ENCODE results near the gene KCNJ16.
"Not testable (repeated sequence)": the region's sequence is repeated elsewhere in the genome, so short reads cannot be mapped to it uniquely, and the experiment has no call there.

The KCNJ16 gene

DNA sequence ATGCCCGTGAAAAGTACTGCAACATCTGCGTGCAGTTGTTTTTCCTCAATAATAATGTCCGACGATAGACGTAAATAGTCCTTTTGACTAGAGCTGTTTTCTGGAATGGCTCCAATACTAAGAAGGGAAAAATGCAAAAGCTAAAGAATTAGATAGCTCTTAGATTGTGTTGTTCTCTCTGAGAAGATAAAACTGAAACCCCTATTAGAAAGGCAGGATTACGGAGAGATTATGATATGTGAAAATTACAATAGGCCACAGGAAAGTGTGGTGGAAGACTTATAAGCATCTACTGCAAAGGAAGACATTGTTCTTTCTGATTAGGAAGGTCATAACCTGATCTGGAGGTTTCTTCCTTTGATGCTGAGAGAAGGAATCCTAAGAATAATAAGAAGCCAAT lies 33.5 kb upstream of the KCNJ16 start:
- TF ChIP-seq POU2F2 (IDR thresholded peaks at IDR 0.05; ENCODE audit: low read depth, low read length) (no peak), POLR2AphosphoS5 (IDR thresholded peaks at IDR 0.05; ENCODE audit: low read depth, low read length) (no peak), POLR2A (IDR thresholded peaks at IDR 0.05; ENCODE audit: low read depth, low read length) (no peak), TAF1 (IDR thresholded peaks at IDR 0.05; ENCODE audit: low read depth, low read length) (no peak), SPI1 (IDR thresholded peaks at IDR 0.05; ENCODE audit: low read depth, low read length) (no peak), PAX5 (IDR thresholded peaks at IDR 0.05; ENCODE audit: insufficient read depth, low read length, severe bottlenecking) (no peak)
- no peak for FAIRE-seq
- DNase-seq (ENCODE audit: insufficient read length, low spot score), result no peak

DNA sequence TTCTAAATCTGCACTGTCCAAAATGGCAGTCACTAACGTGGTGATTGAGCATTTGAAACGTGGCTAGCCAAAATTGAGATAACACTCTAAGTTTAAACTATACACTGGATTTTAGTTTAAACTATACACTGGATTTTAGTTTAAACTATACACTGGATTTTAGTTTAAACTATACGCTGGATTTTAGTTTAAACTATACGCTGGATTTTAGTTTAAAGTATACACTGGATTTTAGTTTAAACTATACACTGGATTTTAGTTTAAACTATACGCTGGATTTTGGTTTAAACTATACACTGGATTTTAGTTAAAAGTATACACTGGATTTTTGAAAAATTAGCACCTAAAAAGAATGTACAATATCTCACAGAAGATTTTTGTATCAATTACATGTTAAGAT lies 29.2 kb upstream of the KCNJ16 start:
- FAIRE-seq; DNase-seq (ENCODE audit: insufficient read length, low spot score): not testable (repeated sequence)

DNA sequence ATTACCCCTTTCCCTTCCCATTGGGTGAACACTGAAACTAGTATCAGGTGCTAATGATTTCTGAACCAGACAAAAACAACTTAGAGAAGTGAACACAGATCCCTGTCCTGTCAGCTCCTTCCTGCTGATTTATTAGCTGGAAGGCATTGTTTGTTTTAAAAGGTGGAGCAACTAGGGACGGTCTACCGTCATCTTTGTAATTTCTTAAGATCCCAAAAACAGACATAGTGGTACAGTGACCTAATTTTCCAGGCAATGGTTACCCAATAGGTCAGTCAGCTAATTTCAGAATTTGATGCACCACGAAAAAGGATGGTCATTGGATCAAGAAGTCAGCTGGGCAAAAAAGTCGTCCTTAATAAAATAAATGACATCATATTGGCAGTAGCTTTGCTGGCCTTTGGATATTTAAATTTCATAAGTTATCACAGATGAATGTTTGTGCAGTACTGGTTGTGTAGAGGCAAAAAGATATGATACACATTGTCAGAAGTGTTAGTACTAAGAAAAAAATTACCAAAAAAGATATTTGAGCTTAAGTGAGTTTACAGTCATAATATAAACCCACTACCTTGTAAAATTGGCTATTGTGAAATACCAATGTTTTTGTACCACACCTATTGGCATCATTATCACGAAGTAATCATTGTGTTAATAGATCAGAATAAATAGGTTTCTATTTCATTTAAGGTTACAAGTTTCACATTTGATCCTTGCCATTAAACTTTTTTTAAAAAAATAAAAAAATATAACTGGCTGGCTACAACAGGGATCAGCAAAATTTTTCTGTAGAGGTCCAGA lies 27.2 kb upstream of the KCNJ16 start:
- FAIRE-seq, result no peak
- DNase-seq (ENCODE audit: insufficient read length, low spot score), result no peak
- TF ChIP-seq TAF1 (IDR thresholded peaks at IDR 0.05; ENCODE audit: low read depth, low read length) (no peak), POLR2AphosphoS5 (IDR thresholded peaks at IDR 0.05; ENCODE audit: low read depth, low read length) (no peak), SPI1 (IDR thresholded peaks at IDR 0.05; ENCODE audit: low read depth, low read length) (no peak), POLR2A (IDR thresholded peaks at IDR 0.05; ENCODE audit: low read depth, low read length) (no peak), PAX5 (IDR thresholded peaks at IDR 0.05; ENCODE audit: insufficient read depth, low read length, severe bottlenecking) (no peak), POU2F2 (IDR thresholded peaks at IDR 0.05; ENCODE audit: low read depth, low read length) (no peak)

DNA sequence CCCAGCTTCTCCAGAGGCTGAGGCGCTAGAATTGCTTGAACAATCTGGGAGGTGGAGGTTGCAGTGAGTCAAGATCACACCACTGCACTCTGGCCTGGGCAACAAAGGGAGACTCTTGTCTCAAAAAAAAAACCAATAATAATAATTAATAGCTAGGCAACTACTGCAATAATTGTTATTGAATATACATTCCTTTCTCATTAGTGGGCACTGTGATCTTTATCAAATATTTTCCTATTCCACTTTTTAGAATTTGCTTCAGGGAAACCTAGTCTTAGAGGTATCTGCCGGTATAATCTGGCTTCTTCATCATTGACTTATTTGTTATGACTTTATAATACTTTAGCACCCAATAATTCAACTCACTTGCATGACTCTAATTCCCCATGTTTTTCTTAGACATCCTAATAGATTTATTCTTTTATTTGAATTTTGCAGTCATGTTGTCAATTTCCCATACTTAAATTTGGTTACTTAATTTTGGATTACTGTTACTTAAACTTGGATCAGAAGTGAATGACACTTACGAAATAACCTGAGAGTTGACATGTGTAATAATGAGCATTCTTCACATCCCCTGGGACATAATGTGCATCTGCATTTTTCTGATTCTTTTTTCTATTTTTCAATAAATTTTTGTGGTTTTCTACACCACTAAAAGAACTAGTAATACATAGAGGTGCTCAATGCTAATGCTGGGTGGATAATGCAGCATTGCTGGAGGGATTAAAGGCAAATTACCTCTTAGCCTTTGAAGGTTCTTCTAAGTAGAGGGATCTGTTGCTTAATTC lies 25.0 kb upstream of the KCNJ16 start:
- DNase-seq (ENCODE audit: insufficient read length, low spot score) (no peak), FAIRE-seq (no peak)
- TF ChIP-seq PAX5 (IDR thresholded peaks at IDR 0.05; ENCODE audit: insufficient read depth, low read length, severe bottlenecking) (no peak), SPI1 (IDR thresholded peaks at IDR 0.05; ENCODE audit: low read depth, low read length) (no peak), POLR2AphosphoS5 (IDR thresholded peaks at IDR 0.05; ENCODE audit: low read depth, low read length) (no peak), POLR2A (IDR thresholded peaks at IDR 0.05; ENCODE audit: low read depth, low read length) (no peak), TAF1 (IDR thresholded peaks at IDR 0.05; ENCODE audit: low read depth, low read length) (no peak), POU2F2 (IDR thresholded peaks at IDR 0.05; ENCODE audit: low read depth, low read length) (no peak)

DNA sequence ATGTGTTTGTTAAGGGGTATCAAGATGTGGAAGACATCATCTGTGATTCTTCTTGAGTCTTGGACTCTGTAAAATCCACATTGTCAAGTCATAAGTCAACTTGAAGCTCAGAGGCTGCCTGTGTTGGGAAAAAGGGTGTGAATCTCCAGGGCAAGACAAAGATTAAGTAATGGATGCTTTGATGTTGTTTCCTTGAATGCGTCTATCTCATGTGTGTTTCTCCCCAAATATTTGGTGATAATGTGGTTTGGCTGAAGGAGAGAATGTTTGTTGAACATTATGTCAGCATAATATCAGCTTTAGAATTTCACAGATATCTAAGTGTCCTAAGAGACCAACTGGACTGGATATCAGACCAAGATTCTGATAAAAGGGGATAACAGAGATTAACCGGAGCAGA lies 24.1 kb upstream of the KCNJ16 start:
- FAIRE-seq, result no peak
- DNase-seq (ENCODE audit: insufficient read length, low spot score), result no peak
- TF ChIP-seq POU2F2 (IDR thresholded peaks at IDR 0.05; ENCODE audit: low read depth, low read length) (no peak), POLR2A (IDR thresholded peaks at IDR 0.05; ENCODE audit: low read depth, low read length) (no peak), POLR2AphosphoS5 (IDR thresholded peaks at IDR 0.05; ENCODE audit: low read depth, low read length) (no peak), TAF1 (IDR thresholded peaks at IDR 0.05; ENCODE audit: low read depth, low read length) (no peak), PAX5 (IDR thresholded peaks at IDR 0.05; ENCODE audit: insufficient read depth, low read length, severe bottlenecking) (no peak), SPI1 (IDR thresholded peaks at IDR 0.05; ENCODE audit: low read depth, low read length) (no peak)

DNA sequence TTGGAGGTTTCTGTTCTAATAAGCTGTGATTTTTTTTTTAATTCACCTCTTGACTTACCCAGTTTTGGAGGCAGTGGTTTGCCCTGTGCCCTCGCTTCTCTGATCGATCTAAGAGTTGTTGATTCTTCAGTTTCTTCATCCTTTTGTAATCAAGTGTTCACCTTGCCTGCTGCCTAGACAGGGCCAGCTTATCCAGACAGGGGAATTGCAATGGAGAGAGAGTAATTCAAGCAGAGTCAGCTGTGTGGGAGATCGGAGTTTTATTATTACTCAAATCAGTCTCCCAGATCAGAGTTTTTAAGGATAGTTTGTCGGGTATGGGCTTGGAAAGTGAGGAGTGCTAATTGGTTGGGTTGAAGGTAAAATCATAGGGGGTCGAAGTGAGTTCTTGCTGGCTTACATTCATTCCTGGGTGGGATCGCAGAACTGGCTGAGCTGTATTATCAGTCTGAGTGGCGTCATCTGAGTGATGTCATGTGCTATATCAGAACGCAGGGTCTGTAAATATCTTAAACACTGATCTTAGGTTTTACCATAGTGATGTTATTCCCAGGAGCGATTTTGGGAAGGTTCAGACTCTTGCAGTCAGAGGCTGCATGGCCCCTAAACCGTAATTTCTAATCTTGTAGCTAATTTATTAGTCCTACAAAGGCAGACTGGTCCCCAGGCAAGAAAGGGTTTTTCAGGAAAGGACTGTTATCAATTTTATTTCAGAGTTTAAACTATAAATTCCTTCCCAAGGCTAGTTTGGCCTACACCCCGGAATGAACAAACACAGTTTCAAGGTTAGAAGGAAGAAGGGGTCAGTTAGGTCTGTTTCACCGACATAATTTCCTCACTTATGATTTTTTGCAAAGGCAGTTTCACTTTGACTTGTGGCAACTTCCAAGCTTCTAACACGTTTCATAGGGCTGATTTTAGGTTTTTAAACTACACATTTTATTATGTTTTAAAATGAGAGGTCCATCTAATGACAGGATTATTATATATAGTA lies 21.5 kb upstream of the KCNJ16 start:
- FAIRE-seq, result no peak
- DNase-seq (ENCODE audit: insufficient read length, low spot score), result no peak
- TF ChIP-seq POLR2A (IDR thresholded peaks at IDR 0.05; ENCODE audit: low read depth, low read length) (no peak), PAX5 (IDR thresholded peaks at IDR 0.05; ENCODE audit: insufficient read depth, low read length, severe bottlenecking) (no peak), TAF1 (IDR thresholded peaks at IDR 0.05; ENCODE audit: low read depth, low read length) (no peak)

DNA sequence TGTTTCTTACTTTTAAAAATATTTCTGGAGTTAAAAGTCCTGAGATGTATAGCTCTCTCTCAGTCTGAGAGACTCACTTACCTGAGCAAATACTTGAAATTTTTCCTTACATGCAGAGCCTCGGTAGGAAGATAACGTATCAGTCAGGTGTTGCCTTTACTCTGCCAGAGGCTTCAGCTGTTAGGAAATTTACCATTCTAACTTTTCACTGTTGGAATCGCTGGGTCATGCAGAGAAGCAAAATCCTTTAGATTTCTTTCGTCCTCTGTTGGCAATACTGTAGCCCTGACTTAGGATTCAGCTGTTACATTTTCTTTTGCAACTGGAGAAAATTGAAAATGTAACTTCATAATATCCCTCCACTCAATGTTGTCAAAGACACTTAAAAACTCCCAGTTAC lies 20.0 kb upstream of the KCNJ16 start:
- DNase-seq (ENCODE audit: insufficient read length, low spot score) (no peak), FAIRE-seq (no peak)
- TF ChIP-seq POLR2AphosphoS5 (IDR thresholded peaks at IDR 0.05; ENCODE audit: low read depth, low read length) (no peak), PAX5 (IDR thresholded peaks at IDR 0.05; ENCODE audit: insufficient read depth, low read length, severe bottlenecking) (no peak), POLR2A (IDR thresholded peaks at IDR 0.05; ENCODE audit: low read depth, low read length) (no peak), SPI1 (IDR thresholded peaks at IDR 0.05; ENCODE audit: low read depth, low read length) (no peak), TAF1 (IDR thresholded peaks at IDR 0.05; ENCODE audit: low read depth, low read length) (no peak), POU2F2 (IDR thresholded peaks at IDR 0.05; ENCODE audit: low read depth, low read length) (no peak)

DNA sequence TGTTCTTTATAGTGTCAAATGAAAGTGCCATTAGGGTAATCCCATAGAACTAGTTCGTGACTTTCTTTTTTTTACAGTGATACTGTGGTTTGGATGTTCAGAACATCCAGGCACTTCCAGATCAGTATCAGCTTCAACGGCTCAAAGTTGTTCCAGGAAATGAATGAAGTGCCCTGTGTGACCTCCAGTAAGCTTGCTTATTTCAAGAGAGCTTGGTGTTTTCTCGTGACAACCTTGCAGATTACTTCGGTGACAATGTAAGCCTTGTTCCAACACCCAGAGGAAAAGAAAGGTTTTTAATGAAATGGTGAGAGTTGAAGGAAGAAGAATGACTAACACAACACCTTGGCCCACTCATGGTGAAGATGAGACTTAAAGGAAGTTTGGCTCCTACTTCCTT lies 16.0 kb upstream of the KCNJ16 start:
- FAIRE-seq (no peak), DNase-seq (ENCODE audit: insufficient read length, low spot score) (no peak)
- TF ChIP-seq TAF1 (IDR thresholded peaks at IDR 0.05; ENCODE audit: low read depth, low read length) (no peak), PAX5 (IDR thresholded peaks at IDR 0.05; ENCODE audit: insufficient read depth, low read length, severe bottlenecking) (no peak), POU2F2 (IDR thresholded peaks at IDR 0.05; ENCODE audit: low read depth, low read length) (no peak), POLR2AphosphoS5 (IDR thresholded peaks at IDR 0.05; ENCODE audit: low read depth, low read length) (no peak), SPI1 (IDR thresholded peaks at IDR 0.05; ENCODE audit: low read depth, low read length) (no peak), POLR2A (IDR thresholded peaks at IDR 0.05; ENCODE audit: low read depth, low read length) (no peak)

DNA sequence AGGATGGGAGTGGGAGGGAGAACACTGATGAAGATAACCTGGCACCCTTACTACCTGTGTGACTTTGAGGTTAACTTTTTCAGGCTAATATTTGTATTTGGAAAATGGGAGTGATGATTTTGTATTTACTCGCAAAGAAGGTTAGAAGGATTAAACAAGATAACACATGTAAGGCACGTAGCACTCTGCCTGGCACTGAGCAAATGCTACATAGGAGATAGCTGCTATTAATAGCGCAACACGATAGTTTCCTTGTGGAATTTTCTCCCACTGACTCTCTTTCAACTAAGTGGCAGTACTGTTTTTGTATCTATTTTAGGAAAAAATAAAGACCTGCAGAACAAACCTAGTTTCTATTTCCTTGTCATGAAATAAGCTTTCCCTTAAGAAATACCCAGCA lies 15.4 kb upstream of the KCNJ16 start:
- no peak for FAIRE-seq
- DNase-seq (ENCODE audit: insufficient read length, low spot score), result no peak
- TF ChIP-seq SPI1 (IDR thresholded peaks at IDR 0.05; ENCODE audit: low read depth, low read length) (no peak), POLR2A (IDR thresholded peaks at IDR 0.05; ENCODE audit: low read depth, low read length) (no peak), POLR2AphosphoS5 (IDR thresholded peaks at IDR 0.05; ENCODE audit: low read depth, low read length) (no peak), PAX5 (IDR thresholded peaks at IDR 0.05; ENCODE audit: insufficient read depth, low read length, severe bottlenecking) (no peak), TAF1 (IDR thresholded peaks at IDR 0.05; ENCODE audit: low read depth, low read length) (no peak), POU2F2 (IDR thresholded peaks at IDR 0.05; ENCODE audit: low read depth, low read length) (no peak)

Data from GM12891 (cell line).